ENCODE results near the gene PDE4D.

Gene PDE4D

DNA sequence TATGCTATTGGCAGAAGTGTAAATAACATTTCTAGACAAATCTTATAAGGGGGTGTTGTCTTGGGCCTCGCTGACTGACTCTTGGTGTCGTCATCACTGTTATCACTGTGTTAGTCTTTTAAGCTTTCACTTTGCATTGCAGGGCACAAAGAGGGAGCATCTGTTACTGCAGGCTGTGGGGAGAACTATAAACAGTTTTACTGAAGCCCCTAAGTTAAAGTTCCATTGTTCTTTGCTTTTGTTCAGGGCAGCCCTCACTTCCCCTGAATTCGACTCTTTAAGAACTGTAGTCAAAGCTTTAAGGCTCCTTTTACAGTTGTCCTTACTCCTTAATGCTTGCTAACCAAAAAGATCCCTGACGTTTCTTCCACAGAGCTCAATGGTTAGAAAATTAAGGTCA is 705.7 kb downstream of the PDE4D start:
- DNase-seq: no peak

DNA sequence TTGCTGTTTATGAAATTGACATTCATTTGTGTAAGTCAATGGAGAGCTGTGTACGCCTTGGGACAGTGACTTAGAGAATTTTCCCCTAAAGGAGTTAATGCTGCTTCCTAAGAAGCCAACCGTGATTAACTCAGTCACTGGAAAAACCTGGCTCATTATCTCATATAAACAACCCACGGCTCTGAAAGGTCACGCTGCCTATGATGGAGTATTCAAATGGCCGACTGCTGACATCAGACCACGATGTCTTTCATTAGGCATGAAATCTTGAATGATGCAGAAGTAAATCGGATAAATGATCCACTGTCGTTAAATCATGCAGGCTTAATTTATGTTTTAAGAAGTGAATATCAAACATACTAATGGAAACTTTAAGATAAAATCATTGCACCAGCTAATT is 706.9 kb downstream of the PDE4D start:
- DNase-seq: no peak

DNA sequence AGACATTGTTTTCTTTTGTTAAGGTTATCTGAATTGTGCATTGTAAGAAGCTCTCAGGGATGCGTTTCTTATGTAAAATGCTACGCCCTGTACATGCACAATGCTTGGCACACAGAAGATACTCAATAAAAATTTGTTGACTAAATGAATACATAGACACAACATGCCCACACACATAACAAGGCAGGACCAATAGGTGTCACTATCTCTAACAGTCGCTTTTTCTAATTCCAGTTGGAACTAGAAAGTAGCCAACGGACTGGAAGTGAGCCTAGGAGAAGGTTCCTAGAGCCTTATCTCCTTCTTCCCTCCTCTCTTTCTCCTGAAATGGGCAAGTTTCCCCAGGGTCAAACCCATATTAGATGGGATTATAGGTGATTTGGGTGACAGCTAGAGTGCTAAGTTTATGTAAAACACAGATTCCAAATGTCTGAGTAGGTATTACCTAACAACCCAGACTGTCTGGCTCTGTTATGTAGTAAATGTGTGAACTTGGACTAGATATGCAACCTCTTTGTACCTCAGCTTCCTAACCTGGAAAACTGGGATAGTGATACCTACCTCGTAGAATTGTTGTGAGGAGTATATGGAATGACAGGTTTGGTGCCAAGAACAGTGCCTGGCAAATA is 707.7 kb downstream of the PDE4D start:
- DNase-seq: no peak

GRCh38 chr5:59184769-59185168 is 708.8 kb downstream of the PDE4D start:
- no peak for DNase-seq

- DNase-seq: no peak
These were observed 710.8 kb downstream of the PDE4D start for GRCh38 chr5:59182760-59183159.

DNA sequence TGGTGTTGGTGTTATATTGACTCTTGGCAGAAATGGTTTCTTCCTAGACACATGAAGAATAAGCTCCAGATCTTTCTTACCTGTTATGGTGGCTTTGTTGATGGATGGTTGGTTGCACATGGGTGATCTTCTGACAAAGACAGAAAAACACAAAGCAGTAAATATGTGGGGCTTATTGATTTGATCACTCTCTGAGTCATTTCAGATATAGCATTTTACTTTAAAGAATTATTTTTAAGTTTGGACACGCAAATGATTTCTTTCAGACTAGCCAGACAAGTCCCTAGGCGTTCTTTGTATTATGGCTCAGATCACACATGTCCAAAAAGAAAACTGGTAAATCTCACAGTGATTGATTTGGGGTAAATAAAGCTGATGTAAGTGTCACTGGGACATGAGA is 713.0 kb downstream of the PDE4D start:
- DNase-seq: no peak

- no peak for DNase-seq
These were observed 713.8 kb downstream of the PDE4D start for GRCh38 chr5:59179704-59180103.

DNA sequence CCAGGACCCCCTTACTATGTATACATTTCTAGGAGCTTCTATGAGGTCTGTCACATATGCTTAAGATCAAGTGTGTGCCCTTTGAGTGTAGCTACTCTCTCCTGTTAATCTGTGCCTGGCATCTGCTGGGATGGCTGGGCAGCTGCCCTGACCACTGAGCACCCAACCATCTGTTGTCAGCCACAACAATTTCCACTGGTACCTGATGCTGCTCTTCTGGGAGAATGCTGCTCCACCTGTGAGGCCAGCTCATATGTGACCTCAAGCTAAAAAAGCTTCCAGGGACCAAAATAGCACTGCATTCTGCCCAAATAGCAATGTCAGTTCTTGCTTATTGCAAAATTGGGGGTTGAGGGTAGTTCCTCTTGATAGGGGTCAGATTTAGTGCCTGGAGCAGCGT is 715.0 kb downstream of the PDE4D start:
- no peak for DNase-seq

DNA sequence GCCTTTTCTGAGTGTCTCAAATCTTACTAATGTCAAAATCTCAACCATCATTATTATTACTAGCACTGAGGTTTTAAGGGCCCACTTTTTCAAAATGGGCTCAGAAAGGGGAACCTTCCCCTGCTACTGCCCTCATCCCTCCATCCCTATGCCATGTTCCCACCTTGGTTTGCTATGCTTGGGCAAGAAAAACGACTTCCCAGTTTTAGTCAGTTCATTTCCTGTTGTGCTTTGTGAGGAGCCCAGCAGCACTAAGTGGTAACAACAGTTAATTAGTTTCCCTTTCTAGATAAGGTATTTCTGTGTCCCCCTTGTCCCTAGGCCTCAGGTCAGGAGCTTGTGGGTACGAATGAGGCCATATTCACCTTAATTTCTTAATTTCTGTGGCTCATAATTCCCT is 715.5 kb downstream of the PDE4D start:
- no peak for DNase-seq

GRCh38 chr5:59177644-59178043 is 715.9 kb downstream of the PDE4D start:
- DNase-seq: no peak

GRCh38 chr5:59174248-59174844 is 719.2 kb downstream of the PDE4D start:
- DNase-seq: peak; percentile 1

- DNase-seq: no peak
These were observed 719.9 kb downstream of the PDE4D start for GRCh38 chr5:59173578-59173977.

DNA sequence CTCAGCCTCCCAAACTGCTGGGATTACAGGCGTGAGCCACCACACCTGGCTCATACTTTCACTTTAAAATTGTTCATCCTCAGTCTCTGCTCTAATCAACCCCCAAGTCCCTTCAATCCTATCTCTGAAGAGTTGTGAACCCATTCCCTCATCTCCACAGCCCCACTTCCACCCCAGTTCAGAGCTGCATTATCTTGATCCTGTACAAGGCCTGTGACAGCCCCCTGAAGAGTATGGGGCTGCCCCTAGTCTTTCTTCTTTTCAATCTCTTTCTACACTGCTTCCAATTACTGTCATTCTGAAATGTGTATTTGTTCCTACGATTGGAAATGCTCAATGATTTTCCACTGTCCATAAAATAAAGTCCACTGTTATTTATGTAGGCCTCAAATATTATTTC is 722.4 kb downstream of the PDE4D start:
- no peak for DNase-seq

DNA sequence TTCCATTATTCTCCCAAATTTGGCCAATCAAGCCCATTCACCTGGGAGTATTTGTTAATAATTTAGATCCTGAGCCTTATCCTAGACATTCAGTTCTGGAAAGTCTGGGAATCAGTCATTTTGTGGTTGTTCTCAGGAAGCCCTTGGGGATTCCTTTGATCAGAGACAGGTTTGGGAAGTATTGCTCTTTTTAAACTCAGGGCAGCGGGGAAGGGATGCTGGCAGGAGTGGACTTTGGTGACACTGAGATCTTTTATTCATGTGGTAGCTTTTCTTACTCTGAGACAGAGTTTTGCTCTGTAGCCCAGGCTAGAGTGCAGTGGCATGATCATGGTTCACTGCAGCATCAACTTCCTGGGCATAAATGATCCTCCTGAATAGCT is 723.8 kb downstream of the PDE4D start:
- DNase-seq: no peak

- no peak for DNase-seq
These were observed 724.3 kb downstream of the PDE4D start for GRCh38 chr5:59169081-59169767.

- no peak for DNase-seq
These were observed 725.5 kb downstream of the PDE4D start for GRCh38 chr5:59168067-59168466.

DNA sequence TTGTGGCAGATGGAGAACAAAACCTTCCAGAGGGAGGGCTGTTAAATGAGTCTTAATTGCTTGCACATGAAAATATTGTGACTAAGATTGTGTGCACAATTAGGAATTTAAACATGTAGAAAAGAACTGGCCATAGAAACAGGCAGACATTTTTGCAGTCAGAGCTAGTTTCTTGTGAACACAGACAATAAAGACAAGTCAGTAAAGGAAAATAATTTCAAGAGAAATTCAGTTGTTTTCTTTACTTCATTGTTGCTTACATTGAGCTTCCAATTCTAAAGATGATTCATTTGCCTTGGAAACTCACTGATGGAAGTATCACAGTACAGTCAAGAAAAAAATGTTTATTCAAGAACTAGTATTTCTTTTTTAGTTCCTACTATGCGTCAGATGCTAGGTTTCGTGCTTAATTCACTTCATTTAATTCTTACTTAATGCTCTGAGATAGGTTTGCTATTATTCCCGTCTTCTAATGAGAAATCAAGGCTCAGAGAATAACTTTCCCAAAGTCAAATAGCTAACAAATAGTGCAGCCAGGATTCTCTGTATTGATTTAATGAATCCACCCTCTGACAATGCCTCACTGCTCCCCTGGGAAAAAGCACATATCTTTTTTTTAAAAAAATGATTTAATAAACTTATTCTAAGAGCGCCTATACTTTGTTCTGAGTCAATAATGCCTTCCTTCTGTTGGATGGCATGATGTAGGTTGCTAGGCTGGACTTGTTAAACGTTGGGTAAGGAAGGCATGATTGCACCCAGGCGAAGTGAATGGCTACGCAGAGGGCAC is 729.3 kb downstream of the PDE4D start:
- no peak for DNase-seq

DNA sequence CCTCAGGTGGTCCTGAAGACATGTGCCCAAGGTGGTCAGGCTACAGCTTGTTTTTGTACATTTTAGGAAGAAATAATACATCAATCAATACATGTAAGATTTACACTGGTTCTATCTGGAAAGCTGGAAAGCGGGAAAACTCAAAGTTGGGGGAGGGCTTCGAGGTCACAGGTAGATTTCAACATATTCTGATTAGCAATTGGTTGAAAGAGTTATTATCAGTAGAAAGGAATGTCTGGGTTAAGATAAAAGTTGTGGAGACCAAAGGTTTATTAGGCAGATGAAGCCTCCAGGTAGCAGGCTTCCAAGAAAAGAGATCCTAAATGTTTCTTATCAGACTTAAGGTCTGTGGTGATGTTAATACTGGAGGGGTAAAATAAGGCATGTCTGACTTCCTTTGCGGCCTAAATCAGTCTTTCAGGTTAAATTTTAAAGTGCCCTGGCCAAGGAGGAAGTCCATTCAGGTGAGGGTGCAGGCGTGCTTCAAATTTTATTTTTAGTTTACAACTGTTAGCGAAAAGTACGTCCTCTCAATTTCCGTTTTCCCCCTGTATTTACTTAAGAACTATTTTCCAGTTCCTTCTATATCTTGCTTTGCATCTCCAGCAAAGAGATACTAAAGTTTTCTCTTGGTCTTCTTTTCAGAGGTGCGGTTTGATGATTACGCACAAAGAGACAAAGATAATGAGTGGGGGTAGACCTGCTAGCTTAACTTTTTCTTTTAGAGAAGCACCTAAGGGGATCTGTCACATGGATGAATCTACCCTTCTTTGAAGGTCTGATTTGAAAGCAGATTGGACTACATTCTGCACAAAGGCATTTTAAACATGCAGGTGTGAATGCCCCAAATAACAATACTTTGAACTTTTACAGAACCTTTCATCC is 732.1 kb downstream of the PDE4D start:
- DNase-seq: no peak

- no peak for DNase-seq
These were observed 734.7 kb downstream of the PDE4D start for GRCh38 chr5:59158637-59159391.

DNA sequence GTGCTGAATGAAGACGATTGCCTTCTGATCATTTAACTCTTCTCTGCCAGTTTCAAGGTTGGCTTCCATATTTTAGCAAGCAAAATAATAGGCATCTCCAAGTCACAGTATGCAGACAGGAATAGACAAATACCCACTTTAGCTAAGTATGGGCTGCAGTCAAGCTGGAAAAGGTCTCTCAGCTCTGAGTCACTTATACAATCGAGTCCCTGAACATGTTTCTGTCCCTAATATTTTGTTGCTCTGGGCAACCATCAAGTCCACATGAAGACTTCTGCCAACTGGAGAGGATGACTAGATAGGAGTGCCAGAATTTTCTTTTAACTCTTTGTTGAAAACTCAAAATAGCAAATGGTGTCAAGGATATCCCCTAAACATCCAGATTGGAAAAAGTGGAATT is 735.4 kb downstream of the PDE4D start:
- DNase-seq: no peak

- DNase-seq: no peak
These were observed 736.5 kb downstream of the PDE4D start for GRCh38 chr5:59157068-59157467.

- DNase-seq: no peak
These were observed 740.8 kb downstream of the PDE4D start for GRCh38 chr5:59152701-59153245.

Data from stimulated activated naive CD4-positive, alpha-beta T cell treated with Interleukin-2 at 50 U/mL for 16 hours (primary cell).